DMS53 treated with DMSO at 0.1 percent for 48 hours (cell line): Measurements from ENCODE around the gene ZNF320.
"Not testable (repeated sequence)": the region's sequence is repeated elsewhere in the genome, so short reads cannot be mapped to it uniquely, and the experiment has no call there.

Source experiments
- DNase-seq: peaks from one replicate; lab custom pipeline; 2025; ENCODE audit not compliant: unreplicated experiment; lab: John Stamatoyannopoulos, UW

Gene ZNF320

GRCh38 chr19:52922841-52923777 is 25.7 kb upstream of the ZNF320 start, which contains the start of gene ZNF888:
TSS of gene ZNF888 (minus strand) at chr19:52923428. CDS start at chr19:52917873, 5,555 bp downstream.
- peak; percentile 73 for DNase-seq

- DNase-seq, result no peak
These were observed 20.1 kb upstream of the ZNF320 start for GRCh38 chr19:52917531-52917930.

- no peak for DNase-seq
These were observed 13.2 kb upstream of the ZNF320 start for GRCh38 chr19:52910648-52911047.

- not testable (repeated sequence) for DNase-seq
These were observed 6.8 kb upstream of the ZNF320 start for GRCh38 chr19:52904052-52904780.

- peak; percentile 13 for DNase-seq
These were observed 4.4 kb upstream of the ZNF320 start for GRCh38 chr19:52901842-52902241.

GRCh38 chr19:52898596-52898995 is 1.2 kb upstream of the ZNF320 start:
- not testable (repeated sequence) for DNase-seq

- no peak for DNase-seq
These were observed 666 bp upstream of the ZNF320 start for GRCh38 chr19:52898101-52898500.

- peak; percentile 13 for DNase-seq
These were observed 851 bp downstream of the ZNF320 start for GRCh38 chr19:52896431-52897137.

DNA sequence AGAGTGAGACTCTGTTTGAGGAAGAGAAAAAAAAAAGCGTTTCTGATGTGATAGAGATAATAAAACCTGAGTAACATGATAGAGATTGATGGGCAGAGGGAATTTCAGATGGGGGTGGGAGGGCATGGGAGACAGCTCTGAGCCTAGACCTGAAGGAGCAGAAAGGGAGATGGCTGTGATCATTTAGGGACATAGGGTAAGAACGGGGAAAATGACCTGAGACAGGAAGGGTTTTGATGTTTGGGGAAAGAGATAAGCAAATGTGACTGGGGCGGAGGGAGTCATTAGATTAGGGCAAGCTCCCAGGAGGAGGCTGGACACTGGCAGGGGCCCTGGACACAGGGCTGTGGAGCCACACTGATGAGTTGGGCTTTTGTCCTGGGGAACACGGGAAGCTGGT is 6.1 kb downstream of the ZNF320 start:
- no peak for DNase-seq

GRCh38 chr19:52889931-52890330 is 7.5 kb downstream of the ZNF320 start:
- DNase-seq, result no peak

- DNase-seq, result no peak
These were observed 8.4 kb downstream of the ZNF320 start for GRCh38 chr19:52889076-52889475.

GRCh38 chr19:52880895-52881389 is 16.5 kb downstream of the ZNF320 start:
- no peak for DNase-seq

- not testable (repeated sequence) for DNase-seq
These were observed 24.4 kb downstream of the ZNF320 start for GRCh38 chr19:52872996-52873395.

DNA sequence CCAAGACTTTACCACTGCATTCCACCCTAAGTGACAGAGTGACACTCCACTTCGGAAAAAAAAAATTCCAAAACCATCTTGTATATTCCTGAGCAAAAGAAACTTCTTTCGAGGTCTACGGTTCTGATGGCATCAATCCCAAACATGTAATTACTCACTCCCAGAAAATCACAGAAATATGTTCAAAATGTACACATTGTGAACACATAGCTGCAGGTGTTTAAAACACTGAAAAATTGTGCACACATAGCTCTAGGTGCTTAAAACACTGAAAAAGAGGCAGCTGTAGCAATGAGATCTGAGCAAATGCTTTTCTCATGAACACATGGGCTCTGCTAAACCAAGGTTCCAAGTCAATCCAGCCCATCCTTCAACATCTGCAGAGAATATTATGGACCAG is 26.0 kb downstream of the ZNF320 start:
- no peak for DNase-seq

- not testable (repeated sequence) for DNase-seq
These were observed 29.4 kb downstream of the ZNF320 start for GRCh38 chr19:52868031-52868430.

GRCh38 chr19:52857378-52858191 is 39.9 kb downstream of the ZNF320 start, which contains the start of gene ZNF468:
TSS of gene ZNF468 (minus strand) at chr19:52857619. CDS start at chr19:52854272, 3,347 bp downstream.
- DNase-seq, result peak; percentile 67

GRCh38 chr19:52856540-52857377 is 40.7 kb downstream of the ZNF320 start:
- DNase-seq, result not testable (repeated sequence)
